GM23338 (cell line): ENCODE measurements around the gene NFAT5.

Experiments
- CREB1 ChIP-seq: fragments of 250-450 bp; sonication (Bioruptor Pico); IDR thresholded peaks from 2 replicates; pipeline ENCODE4 v1.5.0; 2020; ENCODE audit warnings: low read depth, mild to moderate bottlenecking, moderate library complexity
- ETS1 ChIP-seq: IDR thresholded peaks from 2 replicates; pipeline ENCODE4 v1.6.1; 2016; ENCODE audit warnings: antibody characterized with exemption
- EZH2 ChIP-seq: fragments of 200-600 bp; sonication (generic); IDR thresholded peaks from one replicate; pipeline ENCODE4 v1.8.0; 2017; ENCODE audit warnings: antibody characterized with exemption, mild to moderate bottlenecking, low read depth; ENCODE audit not compliant: unreplicated experiment
- EZH2phosphoT487 ChIP-seq: fragments of 200-600 bp; sonication (generic); IDR thresholded peaks from one replicate; pipeline ENCODE4 v1.8.1; 2018; ENCODE audit warnings: antibody characterized with exemption; ENCODE audit not compliant: unreplicated experiment
- JUNB ChIP-seq: IDR thresholded peaks from one replicate; pipeline ENCODE4 v1.6.1; 2016; ENCODE audit warnings: antibody characterized with exemption; ENCODE audit not compliant: unreplicated experiment
- POLR2AphosphoS5 ChIP-seq: IDR thresholded peaks from 2 replicates; pipeline ENCODE4 v1.6.1; 2016; ENCODE audit warnings: antibody characterized with exemption, low read depth
- REST ChIP-seq: IDR thresholded peaks from one replicate; pipeline ENCODE4 v1.6.1; 2018; ENCODE audit warnings: antibody characterized with exemption; ENCODE audit not compliant: unreplicated experiment
- ZNF114 ChIP-seq: fragments of 250-450 bp; sonication (Bioruptor Pico); IDR thresholded peaks from 2 replicates; pipeline ENCODE4 v1.5.0; 2020; ENCODE audit warnings: mild to moderate bottlenecking, moderate library complexity
- TF ChIP-seq, protein P1 (sequence below), 2 experiments: fragments of 200-600 bp in 1 of 2; sonication (generic) in 1 of 2; conservative IDR thresholded peaks; 2 replicates each; pipeline versions ENCODE4 v1.5.1 to v1.6.1; 2016 to 2017; ENCODE audit warnings: antibody characterized with exemption in 2 of 2, low read depth in 2 of 2, mild to moderate bottlenecking in 2 of 2, moderate library complexity in 1 of 2

GRCh38 chr16:69672315-69672997 is 106.7 kb downstream of the NFAT5 start:
- TF ChIP-seq, protein P1, sequence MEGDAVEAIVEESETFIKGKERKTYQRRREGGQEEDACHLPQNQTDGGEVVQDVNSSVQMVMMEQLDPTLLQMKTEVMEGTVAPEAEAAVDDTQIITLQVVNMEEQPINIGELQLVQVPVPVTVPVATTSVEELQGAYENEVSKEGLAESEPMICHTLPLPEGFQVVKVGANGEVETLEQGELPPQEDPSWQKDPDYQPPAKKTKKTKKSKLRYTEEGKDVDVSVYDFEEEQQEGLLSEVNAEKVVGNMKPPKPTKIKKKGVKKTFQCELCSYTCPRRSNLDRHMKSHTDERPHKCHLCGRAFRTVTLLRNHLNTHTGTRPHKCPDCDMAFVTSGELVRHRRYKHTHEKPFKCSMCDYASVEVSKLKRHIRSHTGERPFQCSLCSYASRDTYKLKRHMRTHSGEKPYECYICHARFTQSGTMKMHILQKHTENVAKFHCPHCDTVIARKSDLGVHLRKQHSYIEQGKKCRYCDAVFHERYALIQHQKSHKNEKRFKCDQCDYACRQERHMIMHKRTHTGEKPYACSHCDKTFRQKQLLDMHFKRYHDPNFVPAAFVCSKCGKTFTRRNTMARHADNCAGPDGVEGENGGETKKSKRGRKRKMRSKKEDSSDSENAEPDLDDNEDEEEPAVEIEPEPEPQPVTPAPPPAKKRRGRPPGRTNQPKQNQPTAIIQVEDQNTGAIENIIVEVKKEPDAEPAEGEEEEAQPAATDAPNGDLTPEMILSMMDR (conservative IDR thresholded peaks at IDR 0.05; ENCODE audit: low read depth in 2 of 2), result no peak
- TF ChIP-seq POLR2AphosphoS5 (no peak), EZH2phosphoT487 (no peak), JUNB (no peak), EZH2 (no peak), ETS1 (no peak), ZNF114 (CRISPR knock-in tag) (no peak), REST (no peak), CREB1 (CRISPR knock-in tag) (no peak)
